AG10803 (cell line): ENCODE results near the gene GLS.

Experiments used
- DNase-seq: peaks from one replicate; pipeline ENCODE4 v3.0.0; 2010; ENCODE audit warnings: low read depth
- H3K4me3 ChIP-seq: 2 replicates; pipeline ENCODE4 v1.5.1; 2011; ENCODE audit warnings: mild to moderate bottlenecking, low read length, control low read depth
- TF ChIP-seq, protein P1 (sequence below): conservative IDR thresholded peaks from 2 replicates; pipeline ENCODE4 v1.5.1; 2011; ENCODE audit warnings: mild to moderate bottlenecking, low read length, control low read depth, inconsistent platforms

Gene GLS

GRCh38 chr2:190961918-190962487 is 81.4 kb downstream of the GLS start:
- TF ChIP-seq, protein P1, sequence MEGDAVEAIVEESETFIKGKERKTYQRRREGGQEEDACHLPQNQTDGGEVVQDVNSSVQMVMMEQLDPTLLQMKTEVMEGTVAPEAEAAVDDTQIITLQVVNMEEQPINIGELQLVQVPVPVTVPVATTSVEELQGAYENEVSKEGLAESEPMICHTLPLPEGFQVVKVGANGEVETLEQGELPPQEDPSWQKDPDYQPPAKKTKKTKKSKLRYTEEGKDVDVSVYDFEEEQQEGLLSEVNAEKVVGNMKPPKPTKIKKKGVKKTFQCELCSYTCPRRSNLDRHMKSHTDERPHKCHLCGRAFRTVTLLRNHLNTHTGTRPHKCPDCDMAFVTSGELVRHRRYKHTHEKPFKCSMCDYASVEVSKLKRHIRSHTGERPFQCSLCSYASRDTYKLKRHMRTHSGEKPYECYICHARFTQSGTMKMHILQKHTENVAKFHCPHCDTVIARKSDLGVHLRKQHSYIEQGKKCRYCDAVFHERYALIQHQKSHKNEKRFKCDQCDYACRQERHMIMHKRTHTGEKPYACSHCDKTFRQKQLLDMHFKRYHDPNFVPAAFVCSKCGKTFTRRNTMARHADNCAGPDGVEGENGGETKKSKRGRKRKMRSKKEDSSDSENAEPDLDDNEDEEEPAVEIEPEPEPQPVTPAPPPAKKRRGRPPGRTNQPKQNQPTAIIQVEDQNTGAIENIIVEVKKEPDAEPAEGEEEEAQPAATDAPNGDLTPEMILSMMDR = no peak
- DNase-seq = peak; percentile 63

DNA sequence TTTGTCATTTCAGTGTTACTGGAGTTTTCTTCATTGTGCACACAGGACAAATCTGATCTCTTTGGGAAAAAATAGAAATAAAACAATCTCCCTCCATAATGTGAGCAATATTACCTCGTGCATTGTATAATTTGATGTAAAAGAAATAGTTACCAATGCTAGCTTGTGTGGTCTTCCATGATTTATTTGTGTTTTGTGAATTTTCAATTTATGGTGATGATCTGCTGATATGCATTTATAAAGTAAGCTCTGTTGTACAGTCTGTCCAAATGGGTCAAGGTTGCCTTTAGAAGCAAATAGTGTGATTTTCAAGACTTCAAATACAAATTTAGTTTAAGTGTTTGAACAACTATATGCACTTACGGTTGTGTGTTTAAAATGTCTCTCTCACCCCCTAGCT is 82.5 kb downstream of the GLS start:
- H3K4me3 ChIP-seq = no peak overlapping the region
- DNase-seq = no peak
- TF ChIP-seq, protein P1 = no peak

More at GRCh38 chr2:190961918-190962487, 81.4 kb downstream of the GLS start:
- H3K4me3 ChIP-seq = no peak overlapping the region

- TF ChIP-seq, protein P1 = no peak
- no peak overlapping the region for H3K4me3 ChIP-seq
- DNase-seq = no peak
These were observed 83.7 kb downstream of the GLS start for GRCh38 chr2:190964170-190964795.

DNA sequence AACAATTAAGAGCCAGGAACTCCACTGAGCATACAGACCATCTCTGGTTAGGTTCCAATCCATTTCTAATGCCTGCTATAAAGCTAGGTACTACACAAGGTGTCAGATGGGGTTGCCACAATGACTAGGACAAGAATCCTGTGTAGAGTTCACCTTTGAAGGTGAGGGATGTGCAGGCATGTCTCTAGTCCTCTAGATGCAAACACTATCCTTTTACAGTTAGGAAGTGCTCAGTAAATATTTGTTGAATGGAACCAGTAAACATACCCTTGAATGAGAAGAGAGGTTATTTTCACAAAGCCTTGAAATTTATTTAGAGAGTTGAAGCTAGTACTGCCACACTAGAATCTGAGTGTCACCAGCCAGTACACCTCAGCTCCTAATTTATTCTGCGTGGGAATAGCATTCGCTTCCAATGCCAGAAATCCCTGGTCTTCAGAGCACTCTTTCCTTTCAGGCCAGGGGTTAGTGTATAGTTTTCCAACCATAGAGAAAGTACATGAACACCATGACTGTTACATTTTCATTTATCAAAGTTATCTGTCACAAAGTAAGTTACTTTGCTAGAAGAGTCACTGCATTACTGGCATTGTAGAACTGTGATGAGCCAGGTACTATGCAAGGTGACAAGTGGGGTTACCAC is 85.1 kb downstream of the GLS start:
- TF ChIP-seq, protein P1 = no peak
- no peak for DNase-seq

DNA sequence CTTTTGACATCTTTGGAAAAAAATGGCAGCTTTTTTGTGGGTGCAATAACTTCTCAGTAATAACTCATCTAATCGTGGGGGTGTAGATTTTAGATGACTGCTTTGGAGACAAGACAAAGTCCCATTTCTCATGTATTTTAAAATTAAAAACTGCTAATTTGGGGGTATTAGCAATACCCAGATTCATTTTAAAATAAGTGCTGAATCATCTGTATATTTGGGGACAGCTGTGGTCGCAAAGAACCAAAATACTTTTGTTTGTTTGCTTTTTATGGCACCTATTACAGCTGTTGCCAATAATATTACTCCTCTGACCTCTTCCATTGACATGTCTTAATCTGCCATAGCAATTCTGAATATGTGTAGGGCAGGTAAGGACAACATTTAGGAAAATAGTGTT is 87.9 kb downstream of the GLS start:
- DNase-seq = no peak
- no peak overlapping the region for H3K4me3 ChIP-seq
- TF ChIP-seq, protein P1 = no peak

More for the DNA sequence above, 85.1 kb downstream of the GLS start:
- no peak overlapping the region for H3K4me3 ChIP-seq

GRCh38 chr2:190970160-190970559 is 89.5 kb downstream of the GLS start:
- no peak overlapping the region for H3K4me3 ChIP-seq
- no peak for DNase-seq

More at GRCh38 chr2:190970160-190970559, 89.5 kb downstream of the GLS start:
- TF ChIP-seq, protein P1 = no peak
